Pons (tissue), 1 donor: ENCODE results near the gene TNRC6B.
A peak's percentile ranks its signal among the peaks of the same experiment; 100 is the strongest.

ENCODE experiments used
- DNase-seq: peaks from one replicate; pipeline ENCODE4 v3.0.0-alpha.2; 2016; ENCODE audit warnings: low spot score

The TNRC6B gene

GRCh38 chr22:40326905-40327735 lies 149.4 kb downstream of the TNRC6B start:
- DNase-seq: no peak

- DNase-seq: peak; percentile 87
Measured at GRCh38 chr22:40328546-40329456, 151.1 kb downstream of the TNRC6B start.

GRCh38 chr22:40329466-40329865 lies 151.7 kb downstream of the TNRC6B start:
- DNase-seq: no peak

- DNase-seq: no peak
Measured at GRCh38 chr22:40330086-40330485, 152.4 kb downstream of the TNRC6B start.

GRCh38 chr22:40330615-40331014 lies 152.9 kb downstream of the TNRC6B start:
- no peak for DNase-seq

GRCh38 chr22:40331706-40332105 lies 154.0 kb downstream of the TNRC6B start:
- DNase-seq: no peak

- peak; percentile 54 for DNase-seq
Measured at GRCh38 chr22:40332319-40332781, 154.6 kb downstream of the TNRC6B start.

GRCh38 chr22:40334060-40334459 lies 156.3 kb downstream of the TNRC6B start:
- DNase-seq: no peak

- no peak for DNase-seq
Measured at GRCh38 chr22:40334899-40335298, 157.2 kb downstream of the TNRC6B start.

GRCh38 chr22:40335358-40335757 lies 157.6 kb downstream of the TNRC6B start:
- DNase-seq: no peak

GRCh38 chr22:40340044-40340443 lies 162.3 kb downstream of the TNRC6B start:
- no peak for DNase-seq

GRCh38 chr22:40341604-40342003 lies 163.9 kb downstream of the TNRC6B start:
- DNase-seq: no peak

GRCh38 chr22:40342521-40342920 lies 164.8 kb downstream of the TNRC6B start:
- no peak for DNase-seq

GRCh38 chr22:40345271-40345670 lies 167.5 kb downstream of the TNRC6B start:
- no peak for DNase-seq

- no peak for DNase-seq
Measured at GRCh38 chr22:40345815-40346184, 168.1 kb downstream of the TNRC6B start.

- DNase-seq: peak; percentile 76
Measured at GRCh38 chr22:40346185-40347118, 168.7 kb downstream of the TNRC6B start, which contains the start of gene ADSL. Gene ADSL, plus strand, starts transcription at chr22:40346500. Its CDS starts 59 bp downstream, at chr22:40346559.

GRCh38 chr22:40347300-40347699 lies 169.6 kb downstream of the TNRC6B start:
- no peak for DNase-seq

- peak; percentile 65 for DNase-seq
Measured at GRCh38 chr22:40348025-40348658, 170.4 kb downstream of the TNRC6B start.

GRCh38 chr22:40352763-40353162 lies 175.0 kb downstream of the TNRC6B start:
- no peak for DNase-seq

- DNase-seq: no peak
Measured at GRCh38 chr22:40361100-40361499, 183.4 kb downstream of the TNRC6B start.

GRCh38 chr22:40363059-40363458 lies 185.3 kb downstream of the TNRC6B start:
- no peak for DNase-seq
